Measurements from ENCODE around the gene KCND2. TPM values are rescaled to one million over a fixed set of nuclear protein-coding genes. Genes with fewer than 3 reads are reported as not detected.

The KCND2 gene
- total RNA-seq, 1 experiment from 2014 or later: not detected

DNA sequence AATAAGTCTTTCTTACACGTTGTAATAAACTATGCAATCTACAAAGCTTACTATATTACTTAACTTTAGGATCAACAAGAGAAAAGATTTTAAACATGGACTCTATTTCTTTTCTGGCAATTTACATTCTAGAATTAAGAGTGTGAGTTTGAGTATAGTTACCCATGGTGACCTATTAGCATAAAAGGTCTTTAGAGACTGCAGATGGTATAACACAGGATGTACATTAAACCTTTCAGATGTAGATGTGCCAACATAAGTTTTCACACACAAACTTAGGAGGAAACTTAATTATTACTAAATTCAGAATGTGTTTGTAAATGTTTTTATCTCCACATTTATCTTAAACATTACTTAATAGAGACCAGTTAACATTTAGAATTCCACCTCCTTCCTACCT is 54.1 kb downstream of the KCND2 start:
- no peaks in the 10 kb centered on the region for H3K4me1 ChIP-seq
- no peak overlapping the region for H3K4me3 ChIP-seq (ENCODE audit: low read depth, low read length)
- no peaks in the 10 kb centered on the region for H3K9me3 ChIP-seq
- intact Hi-C loops (cut with micrococcal nuclease; ENCODE audit: unreplicated experiment): no loop called here
- ChIA-PET POLR2A (no interaction called here), CTCF (no interaction called here)
- Mint-ChIP-seq H3K9me3 (ENCODE audit: unreplicated experiment) (no peaks in the 10 kb centered on the region), H3K27ac (ENCODE audit: unreplicated experiment) (no peak overlapping the region), H3K36me3 (ENCODE audit: insufficient read depth, unreplicated experiment) (no peaks in the 10 kb centered on the region), H3K4me1 (ENCODE audit: low read depth, unreplicated experiment) (no peaks in the 10 kb centered on the region), H3K27me3 (ENCODE audit: insufficient read depth, unreplicated experiment) (no peaks in the 10 kb centered on the region), H3K4me3 (ENCODE audit: unreplicated experiment) (no peak overlapping the region)
- BruUV-seq (replicated peaks): no TSS peak
- DNase-seq: no peak
- no peaks in the 10 kb centered on the region for H3K27me3 ChIP-seq (replicated peaks; ENCODE audit: control insufficient read depth, insufficient read depth, low read length)
- TF ChIP-seq, protein P1, sequence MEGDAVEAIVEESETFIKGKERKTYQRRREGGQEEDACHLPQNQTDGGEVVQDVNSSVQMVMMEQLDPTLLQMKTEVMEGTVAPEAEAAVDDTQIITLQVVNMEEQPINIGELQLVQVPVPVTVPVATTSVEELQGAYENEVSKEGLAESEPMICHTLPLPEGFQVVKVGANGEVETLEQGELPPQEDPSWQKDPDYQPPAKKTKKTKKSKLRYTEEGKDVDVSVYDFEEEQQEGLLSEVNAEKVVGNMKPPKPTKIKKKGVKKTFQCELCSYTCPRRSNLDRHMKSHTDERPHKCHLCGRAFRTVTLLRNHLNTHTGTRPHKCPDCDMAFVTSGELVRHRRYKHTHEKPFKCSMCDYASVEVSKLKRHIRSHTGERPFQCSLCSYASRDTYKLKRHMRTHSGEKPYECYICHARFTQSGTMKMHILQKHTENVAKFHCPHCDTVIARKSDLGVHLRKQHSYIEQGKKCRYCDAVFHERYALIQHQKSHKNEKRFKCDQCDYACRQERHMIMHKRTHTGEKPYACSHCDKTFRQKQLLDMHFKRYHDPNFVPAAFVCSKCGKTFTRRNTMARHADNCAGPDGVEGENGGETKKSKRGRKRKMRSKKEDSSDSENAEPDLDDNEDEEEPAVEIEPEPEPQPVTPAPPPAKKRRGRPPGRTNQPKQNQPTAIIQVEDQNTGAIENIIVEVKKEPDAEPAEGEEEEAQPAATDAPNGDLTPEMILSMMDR (IDR thresholded peaks at IDR 0.05; ENCODE audit: insufficient read depth in 1 of 2, low read depth in 1 of 2, low read length in 1 of 2, severe bottlenecking in 1 of 2, unreplicated experiment in 1 of 2): no peak
- no peaks in the 10 kb centered on the region for H3K36me3 ChIP-seq (ENCODE audit: control insufficient read depth, insufficient read depth, low read length)

DNA sequence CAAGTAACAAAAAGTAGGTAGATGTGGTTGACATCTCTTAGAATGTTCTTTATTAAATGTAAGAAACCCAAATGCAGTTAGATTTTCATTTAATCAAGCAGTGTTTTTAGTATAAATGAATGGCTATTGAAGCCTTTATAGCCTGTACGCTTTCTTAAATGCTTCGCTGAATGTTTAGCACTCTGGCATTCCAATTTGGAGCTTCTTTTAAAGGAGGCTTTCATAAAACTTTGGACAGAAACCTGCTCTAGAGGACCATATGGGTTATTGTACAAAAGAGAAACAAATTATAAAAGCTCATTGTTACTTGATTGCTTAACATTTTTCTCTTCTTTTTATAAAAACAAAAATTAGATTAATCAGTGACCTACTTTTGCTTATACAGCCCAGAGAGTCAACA is 59.5 kb downstream of the KCND2 start:
- H3K27me3 Mint-ChIP-seq (ENCODE audit: insufficient read depth, unreplicated experiment): no peaks in the 10 kb centered on the region

DNA sequence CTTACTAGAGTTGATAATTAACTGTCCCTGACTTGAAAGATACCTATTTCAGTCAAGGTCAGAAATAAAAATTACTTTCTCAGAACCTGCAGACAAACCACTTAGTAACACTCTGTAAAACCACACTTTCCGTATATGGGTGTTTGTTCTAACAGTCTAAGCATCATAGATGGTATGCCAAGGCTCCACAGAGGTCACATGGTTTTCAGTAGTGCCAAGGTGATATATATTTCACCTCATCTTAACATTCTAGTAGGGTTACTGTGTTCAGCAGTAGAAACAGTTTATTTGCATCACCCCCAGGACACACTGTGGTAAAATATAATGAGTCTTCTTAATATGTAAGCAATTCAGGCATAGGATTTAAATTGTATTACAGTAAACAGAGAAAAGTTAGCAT is 61.5 kb downstream of the KCND2 start:
- CTCF ChIA-PET: no interaction called here
- BruUV-seq (replicated peaks): no TSS peak
- intact Hi-C loops (cut with micrococcal nuclease; ENCODE audit: unreplicated experiment): no loop called here

More for the DNA sequence above, 59.5 kb downstream of the KCND2 start:
- Mint-ChIP-seq H3K4me3 (ENCODE audit: unreplicated experiment) (no peak overlapping the region), H3K9me3 (ENCODE audit: unreplicated experiment) (no peaks in the 10 kb centered on the region), H3K36me3 (ENCODE audit: insufficient read depth, unreplicated experiment) (no peaks in the 10 kb centered on the region), H3K4me1 (ENCODE audit: low read depth, unreplicated experiment) (no peaks in the 10 kb centered on the region), H3K27ac (ENCODE audit: unreplicated experiment) (no peak overlapping the region)
- POLR2A ChIA-PET: no interaction called here
- no peak overlapping the region for H3K4me3 ChIP-seq (ENCODE audit: low read depth, low read length)
- CTCF ChIA-PET: no interaction called here
- H3K4me1 ChIP-seq: no peaks in the 10 kb centered on the region
- no TSS peak for BruUV-seq (replicated peaks)
- no peak for DNase-seq
- H3K9me3 ChIP-seq: no peaks in the 10 kb centered on the region; the same call in 1 of the 2 replicates
- H3K36me3 ChIP-seq (ENCODE audit: control insufficient read depth, insufficient read depth, low read length): no peaks in the 10 kb centered on the region
- intact Hi-C loops (cut with micrococcal nuclease; ENCODE audit: unreplicated experiment): no loop called here
- no peaks in the 10 kb centered on the region for H3K27me3 ChIP-seq (replicated peaks; ENCODE audit: control insufficient read depth, insufficient read depth, low read length)
- TF ChIP-seq, protein P1 (IDR thresholded peaks at IDR 0.05; ENCODE audit: insufficient read depth in 1 of 2, low read depth in 1 of 2, low read length in 1 of 2, severe bottlenecking in 1 of 2, unreplicated experiment in 1 of 2): no peak

More for the DNA sequence above, 61.5 kb downstream of the KCND2 start:
- Mint-ChIP-seq H3K9me3 (ENCODE audit: unreplicated experiment) (no peaks in the 10 kb centered on the region), H3K4me1 (ENCODE audit: low read depth, unreplicated experiment) (no peaks in the 10 kb centered on the region), H3K4me3 (ENCODE audit: unreplicated experiment) (no peak overlapping the region), H3K27ac (ENCODE audit: unreplicated experiment) (no peak overlapping the region), H3K27me3 (ENCODE audit: insufficient read depth, unreplicated experiment) (no peaks in the 10 kb centered on the region), H3K36me3 (ENCODE audit: insufficient read depth, unreplicated experiment) (no peaks in the 10 kb centered on the region)
- Histone ChIP-seq H3K27me3 (replicated peaks; ENCODE audit: control insufficient read depth, insufficient read depth, low read length) (no peaks in the 10 kb centered on the region), H3K9me3 (no peaks in the 10 kb centered on the region; the same call in 1 of the 2 replicates), H3K36me3 (ENCODE audit: control insufficient read depth, insufficient read depth, low read length) (no peaks in the 10 kb centered on the region), H3K4me1 (no peaks in the 10 kb centered on the region), H3K4me3 (ENCODE audit: low read depth, low read length) (no peak overlapping the region)
- POLR2A ChIA-PET: no interaction called here
- TF ChIP-seq, protein P1 (IDR thresholded peaks at IDR 0.05; ENCODE audit: insufficient read depth in 1 of 2, low read depth in 1 of 2, low read length in 1 of 2, severe bottlenecking in 1 of 2, unreplicated experiment in 1 of 2): no peak
- DNase-seq: no peak
